GM21717 (cell line): ENCODE data around the gene THADA.

Experiments
- ATAC-seq: cut with Tn5 transposase; IDR thresholded peaks from one replicate; pipeline ENCODE4 v1.9.1; 2021; ENCODE audit warnings: mild to moderate bottlenecking, moderate library complexity; ENCODE audit not compliant: unreplicated experiment

The THADA gene

DNA sequence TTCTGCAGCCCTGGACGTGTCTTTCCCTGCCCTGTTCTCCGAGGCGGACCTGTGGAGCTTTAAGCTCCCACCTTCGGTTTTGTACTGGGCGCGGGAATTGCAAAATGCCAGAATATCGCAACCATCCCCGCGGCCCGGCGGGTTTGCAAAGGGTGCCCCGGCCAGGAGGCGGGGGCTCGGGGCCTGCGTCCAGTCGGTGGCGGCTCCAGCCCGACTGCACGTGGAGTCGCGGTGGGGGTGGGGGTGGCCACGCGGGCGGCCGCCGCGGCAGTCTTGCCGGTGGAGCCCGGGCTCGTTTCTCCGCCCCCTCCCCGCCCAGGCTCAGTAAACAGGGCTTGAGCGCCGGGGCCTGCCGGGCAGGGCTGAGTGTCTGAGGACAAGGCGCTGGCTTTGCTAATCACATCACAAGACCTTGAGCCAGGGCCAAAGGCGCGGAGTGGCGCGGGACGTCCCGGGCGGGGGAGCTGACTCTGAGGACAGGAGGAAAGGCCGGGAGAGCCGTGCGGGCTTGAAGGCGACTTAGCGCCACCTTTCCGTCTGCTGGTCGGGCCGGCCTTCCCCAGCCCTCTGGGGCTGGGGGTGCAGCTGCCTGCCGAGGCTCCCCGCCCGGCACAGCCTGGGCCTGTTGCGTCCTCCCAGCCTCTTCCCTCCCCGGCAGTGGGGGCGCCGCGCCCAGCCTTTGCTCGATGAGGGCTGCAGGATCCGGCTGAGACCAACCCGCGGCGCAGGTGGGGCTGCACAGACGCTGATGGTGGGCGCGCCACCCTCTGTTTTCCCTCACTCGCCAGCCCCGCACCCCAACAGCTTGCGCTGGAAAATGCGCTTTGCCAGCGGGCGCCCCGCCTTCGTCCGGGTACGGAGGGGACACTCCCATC is 368.6 kb downstream of the THADA start:
- ATAC-seq = no peak

DNA sequence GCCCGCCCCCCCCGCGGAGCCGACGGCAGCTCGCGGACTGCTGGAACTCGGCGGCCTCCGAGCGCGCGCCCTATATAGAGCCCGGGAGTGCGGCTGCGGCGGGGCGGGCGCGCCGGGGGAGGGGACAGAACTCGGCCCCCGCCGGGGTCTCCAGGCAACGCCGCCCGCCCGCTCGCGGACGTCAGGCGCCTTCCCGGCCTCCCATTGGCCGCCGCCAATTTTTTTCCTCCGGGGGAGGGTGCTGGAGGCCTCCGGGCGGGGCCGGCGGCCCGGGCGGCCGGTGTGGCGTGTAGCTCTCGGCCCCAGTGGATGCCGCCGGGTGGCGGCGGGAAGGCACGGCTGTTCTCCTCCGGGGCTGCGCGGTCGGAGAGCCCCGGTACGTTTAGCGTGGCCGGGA is 369.3 kb downstream of the THADA start, which contains the start of gene ZFP36L2:
Gene ZFP36L2 (minus strand): TSS at position 49 of the 397 bp plus-strand sequence. CDS start 291 bp downstream, outside the sequence.
- peak; percentile 49 for ATAC-seq

GRCh38 chr2:43225788-43226557 is 369.9 kb downstream of the THADA start:
- ATAC-seq = peak; percentile 19

DNA sequence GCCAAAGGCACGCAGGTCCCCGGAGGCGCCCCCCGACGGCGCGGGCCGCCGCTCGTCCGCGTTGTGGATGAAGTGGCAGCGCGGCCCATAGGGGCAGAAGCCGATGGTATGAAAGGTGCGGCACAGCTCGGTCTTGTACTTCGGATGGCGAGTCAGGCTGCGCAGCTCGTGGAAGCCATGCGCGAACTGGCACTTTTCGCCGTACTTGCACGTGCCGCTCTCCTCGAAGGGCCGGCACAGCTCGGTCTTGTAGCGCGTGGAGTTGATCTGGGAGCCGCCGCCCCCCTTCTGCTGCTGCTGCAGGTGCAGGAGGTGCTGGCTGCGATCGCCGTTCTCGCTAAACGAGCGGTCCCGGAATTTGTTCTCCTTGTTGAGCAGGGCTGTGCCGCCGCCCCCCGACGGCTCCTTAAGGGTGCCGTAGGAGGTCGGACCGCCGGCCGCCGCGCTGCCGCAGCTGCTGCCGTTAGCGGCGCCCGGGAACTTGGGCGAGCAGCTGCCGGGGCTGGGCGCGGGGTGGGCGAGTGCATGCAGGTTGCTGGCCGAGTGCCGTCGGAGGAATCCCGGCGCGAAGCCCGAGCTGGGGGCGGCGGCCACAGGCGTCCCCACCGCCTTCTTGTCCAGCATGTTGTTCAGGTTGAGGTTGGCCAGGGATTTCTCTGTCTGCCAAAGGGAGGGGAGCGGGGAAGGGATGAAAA is 370.6 kb downstream of the THADA start:
- no peak for ATAC-seq

- no peak for ATAC-seq
Measured at GRCh38 chr2:43224571-43225092, 371.2 kb downstream of the THADA start.

DNA sequence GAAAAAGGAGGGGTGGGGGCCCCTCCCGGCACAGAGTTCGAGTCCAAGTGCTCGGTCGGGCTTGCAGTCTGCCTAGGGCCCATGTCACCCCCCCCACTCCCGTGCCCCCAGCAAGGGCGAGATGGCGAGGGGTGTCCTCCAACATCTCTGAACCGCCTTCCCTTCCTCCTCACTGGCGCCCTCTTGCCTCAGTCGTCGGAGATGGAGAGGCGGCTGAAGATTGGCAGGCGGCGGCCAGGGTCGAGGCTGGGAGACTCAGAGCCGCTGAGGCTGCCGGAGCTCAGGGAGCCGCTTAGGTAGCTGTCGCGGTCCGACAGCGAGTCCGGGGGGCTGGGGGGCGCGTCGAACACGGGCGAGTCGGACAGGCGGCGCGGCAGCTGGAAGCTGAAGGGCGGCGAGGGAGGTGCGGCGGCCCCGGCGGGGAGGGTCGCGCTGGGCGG is 371.7 kb downstream of the THADA start:
- no peak for ATAC-seq

GRCh38 chr2:43223521-43224001 is 372.3 kb downstream of the THADA start:
- no peak for ATAC-seq

DNA sequence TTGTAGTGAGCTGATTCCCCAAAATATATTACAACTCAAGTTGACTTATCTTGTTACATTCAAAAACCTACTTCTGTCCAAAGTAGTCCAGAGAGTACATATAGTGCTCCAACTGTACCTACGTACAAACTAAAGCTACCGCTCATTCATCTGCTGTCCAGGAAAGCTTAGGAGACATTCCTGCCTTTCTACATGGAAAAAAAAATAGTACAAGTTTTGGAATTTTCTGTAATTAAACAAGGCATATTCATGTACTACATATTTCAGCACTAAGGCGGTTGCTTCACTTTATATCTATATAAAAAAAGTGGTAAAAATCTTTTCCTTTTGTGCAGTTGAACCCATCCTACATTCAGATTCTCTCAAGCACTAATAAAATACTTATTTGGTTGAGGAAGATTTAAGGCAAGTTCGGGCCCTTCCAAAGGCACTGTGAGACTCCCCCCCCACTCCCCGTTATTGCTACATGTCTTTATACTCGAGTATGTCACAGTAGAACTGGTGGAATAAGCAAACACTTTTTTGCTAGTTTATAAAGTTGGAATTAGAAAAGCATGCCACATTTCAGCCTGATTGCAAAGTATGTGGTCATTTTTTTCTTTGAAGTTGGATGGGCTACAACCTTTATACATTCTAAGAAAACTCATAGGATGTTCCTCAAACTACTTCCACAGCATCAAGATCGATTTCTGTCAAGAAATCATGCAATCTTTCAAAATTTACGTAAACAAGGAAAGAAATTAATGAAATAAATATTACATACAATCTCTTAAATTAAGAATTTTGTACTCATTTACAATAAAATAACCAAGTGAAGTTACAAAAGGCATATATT is 373.1 kb downstream of the THADA start:
- no peak for ATAC-seq

DNA sequence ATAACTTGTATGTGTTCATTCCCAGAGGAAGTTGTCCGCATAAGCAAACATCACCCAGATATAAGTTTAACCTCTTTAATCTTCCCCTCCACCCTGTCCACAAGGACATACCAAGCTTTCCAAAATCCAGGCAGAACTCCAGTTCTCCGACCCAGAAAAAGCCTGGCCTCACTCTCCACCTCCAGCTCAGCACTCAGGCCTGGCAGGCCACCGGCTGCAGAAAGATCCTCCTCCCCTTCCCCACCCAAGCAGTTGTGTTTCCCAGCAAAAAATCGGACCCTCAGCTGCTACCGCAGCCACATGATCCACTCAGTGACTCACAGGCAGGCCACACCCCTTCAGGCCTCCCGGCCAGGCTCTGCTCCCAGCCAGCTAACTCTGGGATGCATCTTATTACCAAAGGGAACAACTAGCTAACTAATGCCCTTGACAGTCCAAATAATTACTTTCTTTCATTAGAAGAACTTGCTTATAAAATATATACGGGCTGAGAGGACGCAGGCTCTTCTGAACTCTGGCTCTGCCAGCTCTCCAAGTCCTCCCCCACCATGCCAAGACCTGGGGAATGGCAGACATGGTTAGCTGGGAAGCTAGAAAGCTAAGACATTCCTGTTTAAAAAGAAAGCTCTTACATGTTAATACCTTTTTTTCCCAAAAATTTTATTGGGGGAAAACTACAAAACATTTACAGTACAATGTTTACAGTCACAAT is 373.9 kb downstream of the THADA start:
- no peak for ATAC-seq

DNA sequence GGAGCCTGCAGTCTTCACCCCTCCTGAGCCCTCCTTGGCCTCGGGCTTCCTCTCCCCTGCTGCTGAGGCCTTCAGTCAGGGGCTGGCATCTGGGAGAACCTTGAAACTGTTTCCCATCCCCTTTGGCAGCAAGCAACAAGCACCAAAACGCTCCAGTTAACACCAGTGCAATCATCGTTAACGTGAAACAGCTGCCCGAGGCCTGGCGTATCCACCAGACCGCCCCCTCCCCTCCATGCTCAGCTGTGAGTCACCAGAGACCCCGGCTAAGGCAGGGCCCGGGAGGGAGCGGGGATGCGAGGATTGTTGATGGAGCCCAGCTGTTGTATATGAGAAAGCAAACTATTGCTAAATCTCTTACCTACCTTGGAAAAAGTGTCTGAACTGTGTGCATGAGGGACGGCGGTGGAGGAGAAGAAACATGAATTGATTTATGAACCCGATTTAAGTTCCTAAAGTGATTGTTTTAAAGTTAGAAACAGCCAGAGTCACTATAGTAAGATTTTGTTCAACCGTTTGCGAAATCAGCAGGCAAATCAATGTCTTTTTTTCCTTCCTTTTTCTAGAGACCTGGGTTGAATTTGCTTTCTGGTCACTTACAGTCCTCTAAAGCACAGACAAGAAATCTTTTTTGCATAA is 374.6 kb downstream of the THADA start:
- ATAC-seq = no peak

DNA sequence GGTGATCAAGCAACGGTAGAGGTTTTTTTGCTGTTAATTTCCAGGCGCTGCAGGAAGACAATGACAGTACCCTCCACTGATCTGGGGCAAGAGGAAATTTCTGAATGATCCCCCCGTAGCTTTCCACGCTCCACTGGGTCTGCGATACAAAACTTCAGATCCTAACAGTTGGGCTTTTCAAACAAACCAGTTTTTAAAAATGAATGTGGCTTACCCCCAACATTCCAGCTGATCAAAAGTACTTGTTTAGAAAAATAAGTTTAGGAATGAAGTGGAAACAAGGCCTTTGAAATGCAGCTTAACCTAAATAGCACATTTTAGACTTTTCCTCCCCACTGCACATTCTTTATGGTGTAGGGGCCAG is 375.1 kb downstream of the THADA start:
- no peak for ATAC-seq

- no peak for ATAC-seq
Measured at GRCh38 chr2:43220229-43220751, 375.5 kb downstream of the THADA start.

DNA sequence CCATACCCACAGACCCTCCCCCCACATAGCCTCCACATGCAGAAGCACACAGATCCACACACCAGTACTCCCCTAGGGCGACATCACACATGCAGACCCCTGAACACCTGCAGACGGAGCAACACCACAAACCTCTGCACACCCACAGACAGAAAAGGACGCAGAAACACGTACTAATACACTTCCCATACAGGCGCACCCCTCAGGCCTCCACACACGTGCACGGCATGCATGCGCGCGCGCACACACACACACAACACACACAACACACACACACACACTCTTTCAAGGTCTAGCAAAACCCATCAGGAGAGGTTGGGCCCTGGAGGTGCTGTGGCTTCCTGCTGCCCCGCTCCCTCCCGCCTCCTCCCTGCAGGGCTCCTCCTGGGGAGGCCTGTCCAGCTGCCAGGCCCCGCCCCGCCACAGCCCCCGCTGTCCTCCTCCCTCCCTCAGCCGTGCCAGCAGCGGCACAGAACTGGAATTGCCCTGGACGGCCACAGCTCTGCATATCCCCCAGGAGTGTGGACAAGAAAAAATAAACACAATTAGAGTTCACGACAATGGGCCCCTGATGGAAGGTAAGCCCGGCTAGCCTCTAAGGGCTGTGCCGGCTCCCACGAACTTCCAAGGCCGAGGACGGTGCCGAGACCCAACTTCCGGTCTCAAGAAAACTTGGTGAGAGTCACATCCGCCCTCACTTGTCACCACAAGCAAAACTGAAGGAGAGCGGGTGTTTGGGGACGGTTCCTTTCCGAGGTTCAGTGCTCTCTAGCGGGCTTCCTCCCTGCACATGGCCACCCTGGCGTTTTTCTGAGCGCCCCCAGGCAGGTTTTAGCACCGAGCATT is 376.2 kb downstream of the THADA start:
- ATAC-seq = peak; percentile 49

- peak; percentile 33 for ATAC-seq
Measured at GRCh38 chr2:43218702-43219382, 377.0 kb downstream of the THADA start.

GRCh38 chr2:43218155-43218701 is 377.6 kb downstream of the THADA start:
- peak; percentile 0 for ATAC-seq

- no peak for ATAC-seq
Measured at GRCh38 chr2:43217228-43218154, 378.3 kb downstream of the THADA start.
